Measurements from ENCODE around the gene AGAP3. TPM values are rescaled to one million over a fixed set of nuclear protein-coding genes. Genes with fewer than 3 reads are reported as not detected.

The AGAP3 gene
- total RNA-seq, 1 donor from 2014 or later: 156 TPM

- H3K4me1 Mint-ChIP-seq (ENCODE audit: low read depth, unreplicated experiment): peaks cover 17% of the 10 kb centered on the region
Measured at GRCh38 chr7:151103973-151104372, 17.7 kb downstream of the AGAP3 start.

GRCh38 chr7:151104411-151105235 is 18.3 kb downstream of the AGAP3 start:
- Histone ChIP-seq H2AFZ (ENCODE audit: low read depth, low read length) (no peak overlapping the region), H3K27me3 (ENCODE audit: insufficient read depth, low read length) (no peaks in the 10 kb centered on the region), H3K4me3 (ENCODE audit: insufficient read depth, low read depth, low read length) (no peak overlapping the region), H3K27ac (ENCODE audit: low read depth, low read length) (no peak overlapping the region), H3K4me2 (ENCODE audit: low read length) (peak overlapping the region; percentile 71), H3K4me1 (ENCODE audit: insufficient read depth, low read length) (peaks cover 12% of the 10 kb centered on the region), H3K36me3 (ENCODE audit: insufficient read depth, low read length) (no peaks in the 10 kb centered on the region), H3K79me2 (ENCODE audit: insufficient read depth, low read length) (peaks cover 70% of the 10 kb centered on the region), H3K9me3 (ENCODE audit: insufficient read depth, low read depth, low read length) (no peaks in the 10 kb centered on the region), H3K9ac (ENCODE audit: low read length) (peak overlapping the region; percentile 4), H4K20me1 (ENCODE audit: insufficient read depth, low read length) (peaks cover 94% of the 10 kb centered on the region)
- Mint-ChIP-seq H3K9me3 (ENCODE audit: unreplicated experiment) (no peaks in the 10 kb centered on the region), H3K27me3 (ENCODE audit: low read depth, unreplicated experiment) (no peaks in the 10 kb centered on the region), H3K4me3 (ENCODE audit: unreplicated experiment) (peak overlapping the region; percentile 34), H3K4me1 (ENCODE audit: low read depth, unreplicated experiment) (peaks cover 22% of the 10 kb centered on the region), H3K36me3 (ENCODE audit: low read depth, unreplicated experiment) (peaks cover 3% of the 10 kb centered on the region), H3K27ac (ENCODE audit: unreplicated experiment) (peak overlapping the region; percentile 20)
- FAIRE-seq: no peak
- TF ChIP-seq EZH2 (IDR thresholded peaks at IDR 0.05; ENCODE audit: insufficient read depth, low read length) (no peak), CTCF (IDR thresholded peaks at IDR 0.05; ENCODE audit: insufficient read depth, low read depth, low read length) (no peak)
- peak; percentile 93 for DNase-seq (ENCODE audit: low read depth)

More at GRCh38 chr7:151103973-151104372, 17.7 kb downstream of the AGAP3 start:
- Mint-ChIP-seq H3K4me3 (ENCODE audit: unreplicated experiment) (no peak overlapping the region), H3K36me3 (ENCODE audit: low read depth, unreplicated experiment) (peaks cover 3% of the 10 kb centered on the region), H3K9me3 (ENCODE audit: unreplicated experiment) (no peaks in the 10 kb centered on the region), H3K27ac (ENCODE audit: unreplicated experiment) (no peak overlapping the region), H3K27me3 (ENCODE audit: low read depth, unreplicated experiment) (no peaks in the 10 kb centered on the region)
- TF ChIP-seq EZH2 (IDR thresholded peaks at IDR 0.05; ENCODE audit: insufficient read depth, low read length) (no peak), CTCF (IDR thresholded peaks at IDR 0.05; ENCODE audit: insufficient read depth, low read depth, low read length) (no peak)
- H3K4me2 ChIP-seq (ENCODE audit: low read length): no peak overlapping the region
- no peak overlapping the region for H3K9ac ChIP-seq (ENCODE audit: low read length)
- no peak for DNase-seq (ENCODE audit: low read depth)
- H4K20me1 ChIP-seq (ENCODE audit: insufficient read depth, low read length): peaks cover 92% of the 10 kb centered on the region
- H3K27me3 ChIP-seq (ENCODE audit: insufficient read depth, low read length): no peaks in the 10 kb centered on the region
- no peaks in the 10 kb centered on the region for H3K9me3 ChIP-seq (ENCODE audit: insufficient read depth, low read depth, low read length)
- no peak overlapping the region for H3K4me3 ChIP-seq (ENCODE audit: insufficient read depth, low read depth, low read length)
- no peak overlapping the region for H3K27ac ChIP-seq (ENCODE audit: low read depth, low read length)
- FAIRE-seq: no peak
- H2AFZ ChIP-seq (ENCODE audit: low read depth, low read length): no peak overlapping the region
- peaks cover 68% of the 10 kb centered on the region for H3K79me2 ChIP-seq (ENCODE audit: insufficient read depth, low read length)
- no peaks in the 10 kb centered on the region for H3K36me3 ChIP-seq (ENCODE audit: insufficient read depth, low read length)
- peaks cover 12% of the 10 kb centered on the region for H3K4me1 ChIP-seq (ENCODE audit: insufficient read depth, low read length)

- DNase-seq (ENCODE audit: low read depth): no peak
- H4K20me1 ChIP-seq (ENCODE audit: insufficient read depth, low read length): peaks cover 94% of the 10 kb centered on the region
- H3K9me3 Mint-ChIP-seq (ENCODE audit: unreplicated experiment): no peaks in the 10 kb centered on the region
Measured at GRCh38 chr7:151107882-151108281, 21.6 kb downstream of the AGAP3 start.

More at GRCh38 chr7:151107882-151108281, 21.6 kb downstream of the AGAP3 start:
- Histone ChIP-seq H3K27me3 (ENCODE audit: insufficient read depth, low read length) (no peaks in the 10 kb centered on the region), H3K4me3 (ENCODE audit: insufficient read depth, low read depth, low read length) (no peak overlapping the region), H3K9me3 (ENCODE audit: insufficient read depth, low read depth, low read length) (no peaks in the 10 kb centered on the region), H3K27ac (ENCODE audit: low read depth, low read length) (no peak overlapping the region), H3K4me2 (ENCODE audit: low read length) (no peak overlapping the region), H2AFZ (ENCODE audit: low read depth, low read length) (no peak overlapping the region), H3K4me1 (ENCODE audit: insufficient read depth, low read length) (peaks cover 13% of the 10 kb centered on the region), H3K79me2 (ENCODE audit: insufficient read depth, low read length) (peaks cover 68% of the 10 kb centered on the region), H3K36me3 (ENCODE audit: insufficient read depth, low read length) (no peaks in the 10 kb centered on the region), H3K9ac (ENCODE audit: low read length) (no peak overlapping the region)
- no peak overlapping the region for H3K4me3 Mint-ChIP-seq (ENCODE audit: unreplicated experiment)
- peaks cover 3% of the 10 kb centered on the region for H3K36me3 Mint-ChIP-seq (ENCODE audit: low read depth, unreplicated experiment)
- TF ChIP-seq CTCF (IDR thresholded peaks at IDR 0.05; ENCODE audit: insufficient read depth, low read depth, low read length) (no peak), EZH2 (IDR thresholded peaks at IDR 0.05; ENCODE audit: insufficient read depth, low read length) (no peak)
- H3K27me3 Mint-ChIP-seq (ENCODE audit: low read depth, unreplicated experiment): no peaks in the 10 kb centered on the region
- FAIRE-seq: no peak
- H3K4me1 Mint-ChIP-seq (ENCODE audit: low read depth, unreplicated experiment): peaks cover 37% of the 10 kb centered on the region
- H3K27ac Mint-ChIP-seq (ENCODE audit: unreplicated experiment): no peak overlapping the region

All from astrocyte (in vitro differentiated cells and primary cell).